H1 (cell line): ENCODE results near the gene TRIM67. TPM values are rescaled to one million over a fixed set of nuclear protein-coding genes. Genes with fewer than 3 reads are reported as not detected.

Experiments
- CTCF ChIA-PET: fragments of 300-600 bp; sonication (Branson Sonifier 250); formaldehyde crosslinking; loops from one replicate; lab custom pipeline; 2021; ENCODE audit not compliant: partially characterized antibody; lab: Charles Lee
- POLR2A ChIA-PET: fragments of 300-600 bp; sonication (Branson Sonifier 250); formaldehyde crosslinking; loops from one replicate; lab custom pipeline; 2021; ENCODE audit warnings: inconsistent platforms; ENCODE audit not compliant: partially characterized antibody; lab: Charles Lee
- DNase-seq, 2 experiments: peaks; one replicate each; pipeline versions ENCODE4 v3.0.0 to v3.0.0-alpha.2; 2010 to 2022; ENCODE audit warnings: low spot score in 2 of 2, low read depth in 1 of 2, mixed read lengths in 1 of 2
- FAIRE-seq: peaks from 2 replicates; lab custom pipeline; 2011; peaks lifted over from hg19 to GRCh38; lab: Jason Lieb, UNC
- H2AFZ ChIP-seq: 2 replicates; pipeline ENCODE4 v1.8.1; 2012; ENCODE audit warnings: low read length, inconsistent platforms
- H2AK5ac ChIP-seq: 2 replicates; pipeline ENCODE4 v1.6.1; 2013; ENCODE audit warnings: low read depth, low read length
- H2BK120ac ChIP-seq: replicated peaks from 2 replicates; pipeline ENCODE3; 2013; ENCODE audit warnings: low read depth, low read length, inconsistent platforms
- H2BK12ac ChIP-seq: 2 replicates; pipeline ENCODE4 v1.6.1; 2013; ENCODE audit warnings: low read depth, low read length
- H2BK15ac ChIP-seq: 2 replicates; pipeline ENCODE4 v1.6.1; 2013; ENCODE audit warnings: low read length
- H2BK20ac ChIP-seq: 2 replicates; pipeline ENCODE4 v1.6.1; 2013; ENCODE audit warnings: low read length
- H2BK5ac ChIP-seq: 2 replicates; pipeline ENCODE4 v1.6.1; 2013; ENCODE audit warnings: low read depth, low read length
- H3K14ac ChIP-seq: 2 replicates; pipeline ENCODE4 v1.6.1; 2013; ENCODE audit warnings: inconsistent platforms; ENCODE audit not compliant: insufficient read length
- H3K18ac ChIP-seq: 2 replicates; pipeline ENCODE4 v1.6.1; 2013; ENCODE audit warnings: low read length; ENCODE audit errors: extremely low read depth
- H3K23ac ChIP-seq: 2 replicates; pipeline ENCODE4 v1.6.1; 2013; ENCODE audit warnings: inconsistent platforms; ENCODE audit not compliant: insufficient read length
- H3K23me2 ChIP-seq: 2 replicates; pipeline ENCODE4 v1.6.1; 2013; ENCODE audit warnings: low read depth, low read length
- H3K27ac ChIP-seq: 2 replicates; pipeline ENCODE4 v1.6.1; 2011; ENCODE audit warnings: low read depth, low read length, inconsistent platforms
- H3K27me3 ChIP-seq, 4 experiments: replicated peaks in 1 of 4; 1 replicate in 1 of 4; 2 replicates in 3 of 4; pipeline versions ENCODE4 v1.6.1 to v1.8.1; 2011 to 2013; ENCODE audit warnings: low read length in 3 of 4, mild to moderate bottlenecking in 3 of 4, inconsistent platforms in 2 of 4, mixed read lengths in 2 of 4, moderate library complexity in 1 of 4; ENCODE audit not compliant: control insufficient read depth in 3 of 4, insufficient read depth in 3 of 4; ENCODE audit errors: extremely low read depth in 1 of 4
- H3K36me3 ChIP-seq, 4 experiments: 2 replicates each; pipeline versions ENCODE4 v1.6.1 to v1.8.1; 2011 to 2013; ENCODE audit warnings: mild to moderate bottlenecking in 4 of 4, low read length in 3 of 4, moderate library complexity in 2 of 4, control low read depth in 1 of 4, inconsistent platforms in 1 of 4; ENCODE audit not compliant: insufficient read depth in 4 of 4, control insufficient read depth in 2 of 4
- H3K4ac ChIP-seq: replicated peaks from 2 replicates; pipeline ENCODE3; 2013; ENCODE audit warnings: low read length, low read depth, mixed read lengths, inconsistent platforms; ENCODE audit not compliant: insufficient read length
- H3K4me1 ChIP-seq, 4 experiments: replicated peaks in 1 of 4; 1 replicate in 1 of 4; 2 replicates in 3 of 4; pipeline versions ENCODE4 v1.6.1 to v1.8.1; 2011 to 2013; ENCODE audit warnings: low read length in 3 of 4, inconsistent platforms in 2 of 4, mixed read lengths in 1 of 4; ENCODE audit not compliant: insufficient read depth in 4 of 4, control insufficient read depth in 3 of 4
- H3K4me2 ChIP-seq, 2 experiments: 2 replicates each; pipeline versions ENCODE4 v1.6.1 to v1.8.1; 2011 to 2013; ENCODE audit warnings: low read depth in 2 of 2, low read length in 2 of 2, control low read depth in 1 of 2, inconsistent platforms in 1 of 2, mild to moderate bottlenecking in 1 of 2; ENCODE audit not compliant: insufficient read depth in 1 of 2
- H3K4me3 ChIP-seq, 4 experiments: fragments of 200-600, 300-600 bp in 1 of 4; sonication (generic), shearing (Covaris generic), sonication (Bioruptor Twin) in 1 of 4; 2 replicates each; pipeline versions ENCODE4 v1.5.1 to v1.8.1; 2011 to 2016; ENCODE audit warnings: low read length in 4 of 4, low read depth in 3 of 4, control low read depth in 2 of 4, inconsistent platforms in 2 of 4, mild to moderate bottlenecking in 2 of 4, mixed read lengths in 1 of 4, moderate library complexity in 1 of 4; ENCODE audit not compliant: insufficient read depth in 2 of 4; ENCODE audit errors: extremely low read depth in 1 of 4
- H3K56ac ChIP-seq: replicated peaks from 2 replicates; pipeline ENCODE3; 2013; ENCODE audit warnings: low read depth, mild to moderate bottlenecking, mixed read lengths, low read length, inconsistent platforms; ENCODE audit not compliant: insufficient read length
- H3K79me1 ChIP-seq: 2 replicates; pipeline ENCODE4 v1.6.1; 2013; ENCODE audit warnings: low read depth, low read length, control low read depth
- H3K79me2 ChIP-seq, 2 experiments: 2 replicates each; pipeline versions ENCODE4 v1.6.1 to v1.8.1; 2012 to 2013; ENCODE audit warnings: low read length in 2 of 2, mild to moderate bottlenecking in 2 of 2, inconsistent platforms in 1 of 2; ENCODE audit not compliant: insufficient read depth in 2 of 2, control insufficient read depth in 1 of 2
- H3K9ac ChIP-seq, 4 experiments: replicated peaks in 1 of 4; 1 replicate in 1 of 4; 2 replicates in 3 of 4; pipeline versions ENCODE4 v1.6.1 to v1.8.1; 2011 to 2013; ENCODE audit warnings: low read depth in 3 of 4, low read length in 3 of 4, control low read depth in 2 of 4, mild to moderate bottlenecking in 2 of 4, moderate library complexity in 2 of 4, inconsistent platforms in 1 of 4; ENCODE audit errors: extremely low read depth in 1 of 4
- H3K9me3 ChIP-seq, 2 experiments: 2 replicates each; pipeline versions ENCODE4 v1.6.1 to v1.8.1; 2012 to 2013; ENCODE audit warnings: mild to moderate bottlenecking in 2 of 2, moderate library complexity in 2 of 2, control low read depth in 1 of 2, inconsistent platforms in 1 of 2, low read depth in 1 of 2, low read length in 1 of 2, mixed read lengths in 1 of 2; ENCODE audit not compliant: insufficient read depth in 2 of 2
- H4K20me1 ChIP-seq, 2 experiments: replicated peaks in 1 of 2; 2 replicates each; pipeline versions ENCODE3 to v1.8.1; 2011 to 2013; ENCODE audit warnings: inconsistent platforms in 2 of 2, low read length in 2 of 2, mild to moderate bottlenecking in 1 of 2; ENCODE audit not compliant: insufficient read depth in 2 of 2, control insufficient read depth in 1 of 2
- H4K5ac ChIP-seq: 2 replicates; pipeline ENCODE4 v1.6.1; 2013; ENCODE audit warnings: low read length, low read depth, mixed read lengths, inconsistent platforms; ENCODE audit not compliant: insufficient read length
- H4K8ac ChIP-seq: 2 replicates; pipeline ENCODE4 v1.8.0; 2013; ENCODE audit warnings: mild to moderate bottlenecking, moderate library complexity, low read length, inconsistent platforms; ENCODE audit not compliant: insufficient read depth; ENCODE audit errors: extremely low read depth
- H4K91ac ChIP-seq: replicated peaks from 2 replicates; pipeline ENCODE3; 2013; ENCODE audit warnings: low read length, mixed read lengths, inconsistent platforms; ENCODE audit not compliant: insufficient read length
- EP300 ChIP-seq, 2 experiments: IDR thresholded peaks; 1 replicate in 1 of 2; 2 replicates in 1 of 2; pipeline ENCODE4 v1.6.1; 2011 to 2012; ENCODE audit warnings: low read depth in 2 of 2, low read length in 2 of 2, mild to moderate bottlenecking in 2 of 2, borderline replicate concordance in 1 of 2, inconsistent platforms in 1 of 2, moderate library complexity in 1 of 2
- EZH2 ChIP-seq: fragments of 200-600 bp; sonication (generic); IDR thresholded peaks from 2 replicates; pipeline ENCODE4 v1.7.1; 2012; ENCODE audit warnings: low read depth, mild to moderate bottlenecking, moderate library complexity, low read length, inconsistent platforms; ENCODE audit not compliant: severe bottlenecking
- JUND ChIP-seq: IDR thresholded peaks from 2 replicates; pipeline ENCODE4 v1.6.1; 2011; ENCODE audit warnings: mild to moderate bottlenecking, improper control_type of control experiment, low read length
- KDM1A ChIP-seq: fragments of 200-600, 300-600 bp; sonication (generic); IDR thresholded peaks from 2 replicates; pipeline ENCODE4 v1.7.1; 2016; ENCODE audit warnings: mild to moderate bottlenecking, low read length, borderline replicate concordance
- MAX ChIP-seq: IDR thresholded peaks from 2 replicates; pipeline ENCODE4 v1.6.1; 2012; ENCODE audit warnings: inconsistent platforms
- RNF2 ChIP-seq: fragments of 200-900, 300-1000 bp; sonication (generic); IDR thresholded peaks from 2 replicates; pipeline ENCODE4 v1.7.1; 2016; ENCODE audit warnings: borderline replicate concordance, low read depth, mild to moderate bottlenecking, antibody characterized with exemption, low read length; ENCODE audit not compliant: poor library complexity, severe bottlenecking; ENCODE audit errors: missing control alignments
- SP1 ChIP-seq: IDR thresholded peaks from 2 replicates; pipeline ENCODE4 v1.6.1; 2011; ENCODE audit warnings: low read depth, low read length
- USF2 ChIP-seq: IDR thresholded peaks from 2 replicates; pipeline ENCODE4 v1.6.1; 2011; ENCODE audit warnings: low read length, improper control_type of control experiment
- WGBS, 2 experiments: shearing (Covaris generic) in 1 of 2; methylation state at CpG; one replicate each; pipeline versions ENCODE4 v1.1.6 to v1.1.7; 2013 to 2015; ENCODE audit warnings: low lambda C conversion rate in 2 of 2, mixed read lengths in 2 of 2, inconsistent platforms in 1 of 2, low coverage in 1 of 2, missing lambda C conversion rate in 1 of 2; ENCODE audit not compliant: insufficient replicate concordance in 2 of 2, insufficient coverage in 1 of 2, insufficient read length in 1 of 2; ENCODE audit errors: extremely low coverage in 1 of 2, missing lambda C conversion rate in 1 of 2; 5-methylcytosine and 5-hydroxymethylcytosine counted together
- polyA plus RNA-seq, 7 experiments: library from polyadenylated mRNA; depleted of rRNA in 3 of 7; stranded (reverse) in 5 of 7; unstranded in 2 of 7; fragments of >200 nt in 5 of 7; fragments of 200-250 nt in 2 of 7; gene quantifications; 1 replicate in 5 of 7; 2 replicates in 1 of 7; 4 replicates in 1 of 7; pipeline versions ENCODE4 v1.2.1 to v1.2.3, GENCODE V29; 2011 to 2013; ENCODE audit warnings: missing spikeins in 2 of 7, mixed read lengths in 2 of 7
- total RNA-seq: library from RNA; stranded (reverse); fragmentation: NEBNext Ultra II Directional; extraction: Animal tissue kit (Norgen Biotek cat#: 25700); gene quantifications from 2 replicates; pipeline ENCODE4 v1.2.1, GENCODE V29; 2021

TRIM67 gene
- total and polyA plus RNA-seq, 2 of the 8 experiments (the other 6 are each of a cell fraction or from before 2014, with no cell fraction given): under 0.01 TPM; not detected in 1

- no peak overlapping the region for H3K4ac ChIP-seq
- H3K36me3 ChIP-seq: peaks cover 7 to 46% (median 29%) of the 10 kb centered on the region in 4 experiments; a peak in 7 of 8 replicates
- DNase-seq (no peak), FAIRE-seq (no peak)
- H3K9me3 ChIP-seq: no peaks in the 10 kb centered on the region
- H2AFZ ChIP-seq: no peak overlapping the region
- H2BK5ac ChIP-seq: no peak overlapping the region
- H2AK5ac ChIP-seq: no peak overlapping the region
- H3K18ac ChIP-seq: no peak overlapping the region
- no peak overlapping the region for H3K9ac ChIP-seq
- no peak overlapping the region for H3K56ac ChIP-seq
- H4K8ac ChIP-seq: no peak overlapping the region
- no peak overlapping the region for H3K23ac ChIP-seq
- ChIA-PET CTCF (interaction anchor here (1.2 kb wide), 1 partner anchor 50 kb away, joined by 3 read pairs; no protein-coding TSS in a partner anchor), POLR2A (interaction anchor here (1.0 kb wide), 1 partner anchor 16 kb away, joined by 4 read pairs; no protein-coding TSS in a partner anchor)
- H2BK15ac ChIP-seq: no peak overlapping the region
- no peak overlapping the region for H3K14ac ChIP-seq
- peaks cover 2 to 3% of the 10 kb centered on the region in 2 experiments for H4K20me1 ChIP-seq
- H2BK120ac ChIP-seq: no peak overlapping the region
- no peak overlapping the region for H2BK12ac ChIP-seq
- H3K23me2 ChIP-seq: no peaks in the 10 kb centered on the region
- no peak overlapping the region for H3K27ac ChIP-seq
- H4K5ac ChIP-seq: no peak overlapping the region
- WGBS, 2 experiments: 72% methylated on average over 1 of the region's 1 CpG; no CpG with 5 or more reads in 1 of the 2 experiments
- no peaks in the 10 kb centered on the region for H3K4me1 ChIP-seq
- no peak overlapping the region for H4K91ac ChIP-seq
- H3K79me1 ChIP-seq: no peaks in the 10 kb centered on the region
- H2BK20ac ChIP-seq: no peak overlapping the region
- no peaks in the 10 kb centered on the region for H3K27me3 ChIP-seq
- H3K79me2 ChIP-seq: no peaks in the 10 kb centered on the region
- H3K4me2 ChIP-seq: no peak overlapping the region
- no peak overlapping the region for H3K4me3 ChIP-seq
- TF ChIP-seq MAX (no peak), JUND (no peak), EZH2 (no peak), KDM1A (no peak), SP1 (no peak), USF2 (no peak), EP300 (IDR thresholded peaks at IDR 0.05; ENCODE audit: borderline replicate concordance in 1 of 2, low read depth in 2 of 2, low read length in 2 of 2) (no peak), RNF2 (no peak)
These were observed 105.0 kb downstream of the TRIM67 start for GRCh38 chr1:231266811-231267322.
